ENCODE results near the gene AKAP8.

DNA sequence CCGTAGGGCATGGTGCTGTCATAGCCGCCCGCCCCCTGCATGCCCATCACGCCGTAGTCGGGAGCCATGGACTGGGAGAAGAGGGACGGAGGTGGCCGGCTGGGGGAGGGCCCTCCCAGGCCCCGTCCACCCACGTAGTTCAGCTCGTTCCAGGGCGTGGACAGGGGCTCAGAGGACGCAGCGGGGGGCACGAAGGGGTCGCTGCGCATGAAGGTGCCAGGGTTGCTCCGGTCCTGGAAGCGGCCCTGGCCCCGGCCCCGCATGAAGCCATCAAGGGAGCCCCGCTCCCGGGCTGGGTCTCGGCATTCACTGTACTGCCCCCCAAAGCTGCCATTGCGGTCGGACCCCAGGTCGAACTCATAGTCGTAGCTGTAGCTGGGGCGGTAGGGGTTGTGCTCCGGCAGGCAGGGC lies 6.7 kb downstream of the AKAP8 start:
- TF ChIP-seq CTCF (IDR thresholded peaks at IDR 0.05) (no peak), POLR2A (IDR thresholded peaks at IDR 0.05) (no peak)
